ENCODE measurements around the gene PDE6H.

- TF ChIP-seq KDM5A (IDR thresholded peaks at IDR 0.05) (no peak), SREBF2 (IDR thresholded peaks at IDR 0.05) (no peak), EP300 (IDR thresholded peaks at IDR 0.05) (no peak), CEBPB (IDR thresholded peaks at IDR 0.05) (no peak), CTCF (IDR thresholded peaks at IDR 0.05) (no peak), POLR2A (IDR thresholded peaks at IDR 0.05; ENCODE audit: low read length) (no peak), HMGXB4 (CRISPR knock-in tag; IDR thresholded peaks at IDR 0.05; ENCODE audit: borderline replicate concordance) (no peak), GATA3 (IDR thresholded peaks at IDR 0.05; ENCODE audit: borderline replicate concordance) (no peak)
- TF ChIP-seq, protein P1, sequence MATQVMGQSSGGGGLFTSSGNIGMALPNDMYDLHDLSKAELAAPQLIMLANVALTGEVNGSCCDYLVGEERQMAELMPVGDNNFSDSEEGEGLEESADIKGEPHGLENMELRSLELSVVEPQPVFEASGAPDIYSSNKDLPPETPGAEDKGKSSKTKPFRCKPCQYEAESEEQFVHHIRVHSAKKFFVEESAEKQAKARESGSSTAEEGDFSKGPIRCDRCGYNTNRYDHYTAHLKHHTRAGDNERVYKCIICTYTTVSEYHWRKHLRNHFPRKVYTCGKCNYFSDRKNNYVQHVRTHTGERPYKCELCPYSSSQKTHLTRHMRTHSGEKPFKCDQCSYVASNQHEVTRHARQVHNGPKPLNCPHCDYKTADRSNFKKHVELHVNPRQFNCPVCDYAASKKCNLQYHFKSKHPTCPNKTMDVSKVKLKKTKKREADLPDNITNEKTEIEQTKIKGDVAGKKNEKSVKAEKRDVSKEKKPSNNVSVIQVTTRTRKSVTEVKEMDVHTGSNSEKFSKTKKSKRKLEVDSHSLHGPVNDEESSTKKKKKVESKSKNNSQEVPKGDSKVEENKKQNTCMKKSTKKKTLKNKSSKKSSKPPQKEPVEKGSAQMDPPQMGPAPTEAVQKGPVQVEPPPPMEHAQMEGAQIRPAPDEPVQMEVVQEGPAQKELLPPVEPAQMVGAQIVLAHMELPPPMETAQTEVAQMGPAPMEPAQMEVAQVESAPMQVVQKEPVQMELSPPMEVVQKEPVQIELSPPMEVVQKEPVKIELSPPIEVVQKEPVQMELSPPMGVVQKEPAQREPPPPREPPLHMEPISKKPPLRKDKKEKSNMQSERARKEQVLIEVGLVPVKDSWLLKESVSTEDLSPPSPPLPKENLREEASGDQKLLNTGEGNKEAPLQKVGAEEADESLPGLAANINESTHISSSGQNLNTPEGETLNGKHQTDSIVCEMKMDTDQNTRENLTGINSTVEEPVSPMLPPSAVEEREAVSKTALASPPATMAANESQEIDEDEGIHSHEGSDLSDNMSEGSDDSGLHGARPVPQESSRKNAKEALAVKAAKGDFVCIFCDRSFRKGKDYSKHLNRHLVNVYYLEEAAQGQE (IDR thresholded peaks at IDR 0.05): no peak
Observed at GRCh38 chr12:15005064-15005463, 32.2 kb downstream of the PDE6H start.

All from A549 (cell line).